Endodermal cell (in vitro differentiated cells): ENCODE data around the gene DNAAF9. TPM values are rescaled to one million over a fixed set of nuclear protein-coding genes. Genes with fewer than 3 reads are reported as not detected.

Experiments
- DNase-seq: peaks from one replicate; pipeline ENCODE4 v3.0.0-alpha.2; 2017
- H3K27ac ChIP-seq: 2 replicates; pipeline ENCODE4 v1.5.1; 2013; ENCODE audit warnings: mild to moderate bottlenecking, low read depth, low read length, moderate library complexity
- H3K27me3 ChIP-seq: 2 replicates; pipeline ENCODE4 v1.6.1; 2013; ENCODE audit warnings: mild to moderate bottlenecking, low read length, moderate library complexity; ENCODE audit not compliant: insufficient read depth, control insufficient read depth, poor library complexity, severe bottlenecking
- H3K36me3 ChIP-seq: 2 replicates; pipeline ENCODE4 v1.7.0; 2013; ENCODE audit warnings: mild to moderate bottlenecking, low read length, moderate library complexity; ENCODE audit not compliant: control insufficient read depth, insufficient read depth
- H3K4me1 ChIP-seq: one replicate; pipeline ENCODE4 v1.7.0; 2013; ENCODE audit warnings: low read length; ENCODE audit not compliant: control insufficient read depth, insufficient read depth
- H3K4me3 ChIP-seq: 2 replicates; pipeline ENCODE4 v1.5.1; 2013; ENCODE audit warnings: mild to moderate bottlenecking, low read length, moderate library complexity
- H3K9ac ChIP-seq: 2 replicates; pipeline ENCODE4 v1.6.1; 2013; ENCODE audit warnings: mild to moderate bottlenecking, low read length, moderate library complexity; ENCODE audit not compliant: poor library complexity, severe bottlenecking; ENCODE audit errors: extremely low read depth
- H3K9me3 ChIP-seq: 2 replicates; pipeline ENCODE4 v1.6.1; 2013; ENCODE audit warnings: mild to moderate bottlenecking, low read length, moderate library complexity; ENCODE audit not compliant: control insufficient read depth
- H3K27ac Mint-ChIP-seq: 2 replicates; pipeline ENCODE4 v1.8.0; 2020; ENCODE audit warnings: mixed read lengths
- H3K27me3 Mint-ChIP-seq: 2 replicates; pipeline ENCODE4 v1.8.0; 2021; ENCODE audit warnings: mild to moderate bottlenecking, mixed read lengths; ENCODE audit not compliant: insufficient read depth
- H3K36me3 Mint-ChIP-seq: 2 replicates; pipeline ENCODE4 v1.8.0; 2020; ENCODE audit warnings: low read depth, mixed read lengths
- H3K4me1 Mint-ChIP-seq: 2 replicates; pipeline ENCODE4 v1.8.0; 2020; ENCODE audit warnings: mixed read lengths
- H3K4me3 Mint-ChIP-seq: 2 replicates; pipeline ENCODE4 v1.8.0; 2020; ENCODE audit warnings: mild to moderate bottlenecking, moderate library complexity, mixed read lengths
- H3K9me3 Mint-ChIP-seq: 2 replicates; pipeline ENCODE4 v1.8.0; 2020; ENCODE audit warnings: mild to moderate bottlenecking, mixed read lengths
- CTCF ChIP-seq: fragments of 200-600 bp; sonication (generic); conservative IDR thresholded peaks from 2 replicates; pipeline ENCODE4 v1.5.0; 2021; ENCODE audit warnings: antibody characterized with exemption, mild to moderate bottlenecking
- WGBS, 2 experiments: methylation state at CpG; one replicate each; pipeline versions ENCODE4 v1.1.5 to v1.1.7; 2013; ENCODE audit warnings: missing lambda C conversion rate in 2 of 2, mixed read lengths in 1 of 2; ENCODE audit not compliant: insufficient coverage in 1 of 2, insufficient read length in 1 of 2; 5-methylcytosine and 5-hydroxymethylcytosine counted together
- total RNA-seq, 2 donors: library from RNA; stranded (reverse); fragmentation: NEBNext Ultra II Directional in 1 of 2; extraction: Animal tissue kit (Norgen Biotek cat#: 25700) in 1 of 2; gene quantifications; 2 replicates in 1 of 2; 3 replicates in 1 of 2; pipeline ENCODE4 v1.2.1, GENCODE V29; 2021

Gene DNAAF9
- total RNA-seq, 2 donors from 2014 or later: 9.6 to 12.1 TPM

GRCh38 chr20:3390759-3391425 is 16.6 kb downstream of the DNAAF9 start:
- H3K27ac ChIP-seq: no peak overlapping the region
- Mint-ChIP-seq H3K4me1 (no peaks in the 10 kb centered on the region), H3K36me3 (peaks cover 7% of the 10 kb centered on the region), H3K4me3 (no peak overlapping the region), H3K27ac (no peak overlapping the region), H3K27me3 (no peaks in the 10 kb centered on the region), H3K9me3 (peaks cover 6% of the 10 kb centered on the region)
- no peaks in the 10 kb centered on the region for H3K9me3 ChIP-seq
- H3K4me1 ChIP-seq: no peaks in the 10 kb centered on the region
- no peaks in the 10 kb centered on the region for H3K27me3 ChIP-seq
- no peak overlapping the region for H3K4me3 ChIP-seq
- TF ChIP-seq CTCF: no peak
- H3K9ac ChIP-seq: no peak overlapping the region
- no peaks in the 10 kb centered on the region for H3K36me3 ChIP-seq
- WGBS, 2 experiments: 60 to 98% methylated on average over 1 to 2 of the region's 3 CpGs
- no peak for DNase-seq

GRCh38 chr20:3383878-3384495 is 23.5 kb downstream of the DNAAF9 start:
- Mint-ChIP-seq H3K4me3 (no peak overlapping the region), H3K27me3 (no peaks in the 10 kb centered on the region), H3K36me3 (peaks cover 6% of the 10 kb centered on the region), H3K9me3 (peaks cover 2% of the 10 kb centered on the region), H3K27ac (no peak overlapping the region), H3K4me1 (peaks cover 13% of the 10 kb centered on the region)
- Histone ChIP-seq H3K36me3 (no peaks in the 10 kb centered on the region), H3K9ac (no peak overlapping the region), H3K4me1 (peaks cover 4% of the 10 kb centered on the region), H3K4me3 (no peak overlapping the region), H3K27me3 (no peaks in the 10 kb centered on the region), H3K9me3 (no peaks in the 10 kb centered on the region), H3K27ac (no peak overlapping the region)
- no peak for DNase-seq
- TF ChIP-seq CTCF: no peak
- WGBS, 2 experiments: 89 to 98% methylated on average over 7 of the region's 7 CpGs

GRCh38 chr20:3382836-3383235 is 24.6 kb downstream of the DNAAF9 start:
- no peaks in the 10 kb centered on the region for H3K27me3 ChIP-seq
- no peaks in the 10 kb centered on the region for H3K27me3 Mint-ChIP-seq
- H3K9me3 ChIP-seq: no peaks in the 10 kb centered on the region
- no peak for TF ChIP-seq CTCF
- peaks cover 4% of the 10 kb centered on the region for H3K4me1 ChIP-seq
- H3K9ac ChIP-seq: no peak overlapping the region
- no peak for DNase-seq
- no peak overlapping the region for H3K27ac Mint-ChIP-seq
- WGBS, 2 experiments: 90 to 98% methylated on average over 2 to 3 of the region's 3 CpGs
- peaks cover 8% of the 10 kb centered on the region for H3K36me3 ChIP-seq
- H3K36me3 Mint-ChIP-seq: peaks cover 13% of the 10 kb centered on the region
- H3K9me3 Mint-ChIP-seq: peaks cover under 1% of the 10 kb centered on the region
- no peak overlapping the region for H3K27ac ChIP-seq
- peaks cover 13% of the 10 kb centered on the region for H3K4me1 Mint-ChIP-seq
- no peak overlapping the region for H3K4me3 Mint-ChIP-seq
- no peak overlapping the region for H3K4me3 ChIP-seq
